ENCODE results near the gene CCDC149.

- TF ChIP-seq CTCF (IDR thresholded peaks at IDR 0.05) (no peak), EZH2 (IDR thresholded peaks at IDR 0.05; ENCODE audit: borderline replicate concordance, insufficient read depth, low read depth, low read length, poor library complexity, severe bottlenecking) (no peak)
These were observed 140.7 kb downstream of the CCDC149 start for GRCh38 chr4:24772061-24772705.
